Esophagus squamous epithelium (tissue), 5 donors: Measurements from ENCODE around the gene SLC41A3. TPM values are rescaled to one million over a fixed set of nuclear protein-coding genes. Genes with fewer than 3 reads are reported as not detected.

Experiments used
- DNase-seq: peaks from one replicate; lab custom pipeline; 2025; lab: John Stamatoyannopoulos, UW
- H3K27ac ChIP-seq, 4 donors: fragments of 200-600 bp; sonication (generic); one replicate each; pipeline ENCODE4 v1.5.1; 2016 to 2019; ENCODE audit warnings: mild to moderate bottlenecking in 1 of 4
- H3K27me3 ChIP-seq, 4 donors: fragments of 200-600 bp; sonication (generic); 1 replicate in 3 of 4; 2 replicates in 1 of 4; pipeline versions ENCODE4 v1.5.1 to v1.6.0; 2017 to 2021; ENCODE audit warnings: antibody characterized with exemption in 1 of 4
- H3K36me3 ChIP-seq, 3 donors: fragments of 200-600 bp; sonication (generic); one replicate each; pipeline ENCODE4 v1.5.1; 2016 to 2019
- H3K4me1 ChIP-seq, 3 donors: fragments of 200-600 bp; sonication (generic); one replicate each; pipeline ENCODE4 v1.5.1; 2017 to 2019
- H3K4me3 ChIP-seq, 4 donors: fragments of 200-600 bp; sonication (generic); 1 replicate in 3 of 4; 2 replicates in 1 of 4; pipeline ENCODE4 v1.5.1; 2016 to 2019; ENCODE audit warnings: mild to moderate bottlenecking in 2 of 4, moderate library complexity in 1 of 4
- H3K9me3 ChIP-seq, 3 donors: fragments of 200-600 bp; sonication (generic); one replicate each; pipeline ENCODE4 v1.5.1; 2016 to 2019
- POLR2A ChIP-seq, 4 donors: fragments of 450-650 bp; IDR thresholded peaks; one replicate each; pipeline ENCODE4 v1.6.1; 2017; ENCODE audit warnings: antibody characterized with exemption in 4 of 4, mild to moderate bottlenecking in 4 of 4, moderate library complexity in 3 of 4
- WGBS, 2 donors: methylation state at CpG; one replicate each; pipeline ENCODE4 v1.1.5; 2018; 5-methylcytosine and 5-hydroxymethylcytosine counted together
- intact Hi-C: fragments of 100-400 bp; cut with DNase I; formaldehyde crosslinking; loops from one replicate; pipeline ENCODE4 v1.15.0; 2022
- total RNA-seq, 4 donors: library from RNA; depleted of rRNA; stranded (reverse); fragments of >200 nt; gene quantifications; one replicate each; pipeline ENCODE4 v1.1.0, GENCODE V29; 2016
- TF ChIP-seq, protein P1 (sequence below), 6 experiments: fragments of 450-650 bp in 4 of 6; fragments of 200-600 bp in 2 of 6; sonication (generic) in 2 of 6; IDR thresholded peaks; one replicate each; pipeline ENCODE4 v1.5.1; 2016 to 2019; ENCODE audit warnings: antibody characterized with exemption in 6 of 6, mild to moderate bottlenecking in 4 of 6, moderate library complexity in 4 of 6
- donor health status: DM: yes; HTN: yes; CAD: no.

Gene SLC41A3
- total RNA-seq, 4 donors from 2014 or later, result 17.7 to 46.5 (median 20.4) TPM

DNA sequence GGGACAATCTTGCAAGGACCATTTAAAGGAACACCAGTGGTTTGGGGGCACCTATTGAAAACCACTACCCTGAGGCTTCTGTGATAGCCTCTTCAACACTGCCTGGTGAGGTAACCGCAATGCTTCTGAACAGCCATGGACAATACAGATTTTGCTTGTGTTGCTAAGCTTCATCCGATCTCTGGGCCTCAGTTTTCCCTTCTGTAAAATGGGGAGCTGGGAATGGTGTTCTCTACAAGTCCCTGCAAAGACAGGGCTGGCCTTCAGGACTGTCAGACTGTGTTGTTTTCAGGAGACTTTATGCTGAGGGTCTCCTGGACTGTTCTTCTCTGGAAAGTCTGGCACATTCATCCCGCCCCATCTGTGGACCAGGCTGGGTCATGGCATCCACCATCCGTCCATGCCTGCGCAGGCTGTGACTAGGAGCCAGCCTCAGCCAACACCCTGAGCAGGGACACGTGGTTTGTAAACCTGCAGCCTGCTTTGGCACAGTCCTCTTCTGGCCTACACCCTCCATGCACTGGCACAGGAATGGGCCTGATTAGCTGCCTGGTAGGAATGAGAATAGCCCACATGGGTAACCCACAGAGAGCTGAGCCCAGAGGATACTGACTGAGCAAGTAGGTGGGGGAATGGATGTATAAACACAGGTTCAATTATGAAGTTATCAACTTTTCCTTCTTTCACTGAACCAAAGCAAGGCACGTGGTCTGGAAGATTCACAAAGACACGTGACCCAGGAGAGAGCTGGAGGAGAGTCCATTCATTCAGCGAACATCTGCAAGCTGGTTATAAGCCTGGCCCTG, 59.7 kb downstream of the SLC41A3 start:
- Histone ChIP-seq H3K4me3 (no peak overlapping the region), H3K36me3 (peaks cover 0 to 76% (median 0%) of the 10 kb centered on the region in 3 donors), H3K27ac (no peak overlapping the region), H3K27me3 (no peaks in the 10 kb centered on the region), H3K9me3 (peaks cover 0 to 10% (median 10%) of the 10 kb centered on the region in 3 donors), H3K4me1 (no peaks in the 10 kb centered on the region)
- no peak for TF ChIP-seq POLR2A (IDR thresholded peaks at IDR 0.05)
- 89 to 98% methylated on average over 3 to 6 of the region's 9 CpGs for WGBS, 2 donors
- intact Hi-C loops, result no loop called here
- no peak for DNase-seq

DNA sequence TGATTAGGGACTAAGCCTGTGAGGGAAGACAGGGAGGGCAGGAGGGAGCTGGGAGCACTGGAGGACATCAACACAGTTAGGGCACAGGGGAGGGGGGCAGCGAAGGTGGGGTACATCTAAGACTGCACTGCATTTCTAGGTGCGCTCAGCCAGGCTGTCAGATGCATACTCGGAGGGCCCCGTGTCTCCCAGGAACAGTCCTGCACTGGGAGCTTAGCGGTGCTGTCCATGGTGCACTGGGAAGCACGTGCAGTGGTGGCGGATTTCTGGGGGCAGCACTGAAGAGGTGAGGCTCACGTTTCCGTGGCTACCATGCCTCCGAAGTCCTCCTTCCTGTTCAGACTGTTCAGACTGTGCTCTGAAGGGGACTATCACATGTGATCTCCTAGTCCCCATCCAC, 60.5 kb downstream of the SLC41A3 start:
- intact Hi-C loops, result no loop called here
- Histone ChIP-seq H3K9me3 (peaks cover 0 to 8% (median 7%) of the 10 kb centered on the region in 3 donors), H3K36me3 (peaks cover 0 to 68% (median 0%) of the 10 kb centered on the region in 3 donors), H3K27ac (no peak overlapping the region), H3K4me3 (no peak overlapping the region), H3K4me1 (no peaks in the 10 kb centered on the region), H3K27me3 (no peaks in the 10 kb centered on the region)
- TF ChIP-seq POLR2A (IDR thresholded peaks at IDR 0.05), result no peak
- TF ChIP-seq, protein P1, sequence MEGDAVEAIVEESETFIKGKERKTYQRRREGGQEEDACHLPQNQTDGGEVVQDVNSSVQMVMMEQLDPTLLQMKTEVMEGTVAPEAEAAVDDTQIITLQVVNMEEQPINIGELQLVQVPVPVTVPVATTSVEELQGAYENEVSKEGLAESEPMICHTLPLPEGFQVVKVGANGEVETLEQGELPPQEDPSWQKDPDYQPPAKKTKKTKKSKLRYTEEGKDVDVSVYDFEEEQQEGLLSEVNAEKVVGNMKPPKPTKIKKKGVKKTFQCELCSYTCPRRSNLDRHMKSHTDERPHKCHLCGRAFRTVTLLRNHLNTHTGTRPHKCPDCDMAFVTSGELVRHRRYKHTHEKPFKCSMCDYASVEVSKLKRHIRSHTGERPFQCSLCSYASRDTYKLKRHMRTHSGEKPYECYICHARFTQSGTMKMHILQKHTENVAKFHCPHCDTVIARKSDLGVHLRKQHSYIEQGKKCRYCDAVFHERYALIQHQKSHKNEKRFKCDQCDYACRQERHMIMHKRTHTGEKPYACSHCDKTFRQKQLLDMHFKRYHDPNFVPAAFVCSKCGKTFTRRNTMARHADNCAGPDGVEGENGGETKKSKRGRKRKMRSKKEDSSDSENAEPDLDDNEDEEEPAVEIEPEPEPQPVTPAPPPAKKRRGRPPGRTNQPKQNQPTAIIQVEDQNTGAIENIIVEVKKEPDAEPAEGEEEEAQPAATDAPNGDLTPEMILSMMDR (IDR thresholded peaks at IDR 0.05), result no peak
- WGBS, 2 donors, result 92 to 94% methylated on average over 7 to 8 of the region's 10 CpGs
- no peak for DNase-seq

DNA sequence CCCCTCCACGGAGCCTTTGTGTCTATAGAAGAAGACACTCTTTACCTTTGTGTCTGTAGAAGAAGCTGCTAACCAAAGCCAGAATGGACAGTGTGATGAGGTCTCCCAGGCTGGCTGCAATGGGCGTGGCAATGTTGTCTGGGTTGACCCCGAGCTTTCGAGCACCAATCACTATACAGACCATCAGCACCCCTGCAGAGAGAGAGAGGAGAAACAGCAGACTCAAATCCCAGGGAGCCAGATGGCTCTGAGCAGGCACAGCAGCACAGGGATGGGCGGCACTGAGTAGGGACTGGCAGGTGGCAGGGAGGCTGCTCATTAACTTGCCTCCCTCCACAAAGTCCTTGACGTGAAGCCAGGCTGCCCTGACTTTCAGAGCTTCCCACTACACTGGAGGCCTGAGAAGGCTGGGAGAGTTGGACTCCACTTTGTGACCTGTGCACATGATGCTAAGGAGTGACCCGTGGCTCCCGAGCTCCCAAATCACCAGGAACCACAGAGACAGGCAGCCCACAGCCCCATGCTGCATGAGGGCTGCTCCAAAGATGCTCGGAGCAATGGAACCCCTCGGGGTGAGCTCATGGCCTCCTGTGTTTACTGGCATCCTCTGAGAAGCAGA, 61.1 kb downstream of the SLC41A3 start:
- no peak for TF ChIP-seq POLR2A (IDR thresholded peaks at IDR 0.05)
- TF ChIP-seq, protein P1 (IDR thresholded peaks at IDR 0.05), result no peak
- Histone ChIP-seq H3K36me3 (peaks cover 0 to 62% (median 0%) of the 10 kb centered on the region in 3 donors), H3K9me3 (peaks cover 0 to 3% (median 1%) of the 10 kb centered on the region in 3 donors), H3K27me3 (no peaks in the 10 kb centered on the region), H3K4me1 (no peaks in the 10 kb centered on the region), H3K27ac (no peak overlapping the region), H3K4me3 (no peak overlapping the region)
- 87 to 94% methylated on average over 5 to 10 of the region's 10 CpGs for WGBS, 2 donors
- intact Hi-C loops, result no loop called here
- no peak for DNase-seq

DNA sequence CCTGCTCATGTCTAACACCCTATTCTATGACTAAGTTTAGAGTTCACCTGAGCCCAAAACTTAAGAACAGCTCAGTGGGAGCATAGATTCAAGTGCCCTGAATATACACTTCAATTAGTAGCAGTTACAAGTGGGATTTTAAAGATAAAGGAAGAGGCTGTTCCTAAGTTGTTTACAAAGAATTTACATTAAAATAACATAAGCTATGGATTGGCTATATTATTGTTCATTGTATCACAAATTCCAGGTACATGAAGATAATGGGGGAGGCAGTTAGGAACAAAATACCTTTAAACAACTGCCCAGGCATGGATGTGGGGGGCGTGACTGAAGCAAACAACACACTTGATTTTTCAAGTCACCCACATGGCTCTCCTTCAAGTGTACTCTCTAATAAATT, 62.2 kb downstream of the SLC41A3 start:
- peaks cover 0 to 59% (median 0%) of the 10 kb centered on the region in 3 donors for H3K36me3 ChIP-seq

DNA sequence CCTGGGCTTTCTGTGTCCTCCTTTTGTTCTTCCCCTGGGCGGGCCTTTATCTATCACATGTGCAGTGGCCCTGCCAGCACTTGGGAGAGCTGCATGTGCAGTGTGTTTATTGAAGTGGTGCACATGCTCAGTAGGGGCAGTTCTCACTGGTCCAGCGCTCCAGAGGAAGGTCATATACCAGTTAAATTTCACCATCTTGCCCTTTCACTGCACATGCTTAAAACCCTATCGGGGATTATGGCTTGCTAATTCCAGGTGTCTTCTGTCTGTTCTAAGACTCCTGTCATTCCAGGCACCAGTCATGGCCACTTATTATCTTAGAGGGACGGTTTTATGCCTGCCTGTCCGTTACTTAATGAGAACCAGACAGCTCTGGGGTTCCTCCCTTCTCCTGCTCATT, 62.7 kb downstream of the SLC41A3 start:
- no peak for DNase-seq

More for the DNA sequence above, 62.2 kb downstream of the SLC41A3 start:
- no peaks in the 10 kb centered on the region for H3K9me3 ChIP-seq
- intact Hi-C loops, result no loop called here
- no peaks in the 10 kb centered on the region for H3K27me3 ChIP-seq
- H3K4me1 ChIP-seq, result no peaks in the 10 kb centered on the region
- no peak overlapping the region for H3K27ac ChIP-seq
- TF ChIP-seq, protein P1 (IDR thresholded peaks at IDR 0.05), result no peak
- no peak for TF ChIP-seq POLR2A (IDR thresholded peaks at IDR 0.05)
- DNase-seq, result no peak
- 91 to 100% methylated on average over 1 of the region's 1 CpG for WGBS, 2 donors
- no peak overlapping the region for H3K4me3 ChIP-seq

More for the DNA sequence above, 62.7 kb downstream of the SLC41A3 start:
- H3K9me3 ChIP-seq, result no peaks in the 10 kb centered on the region
- peaks cover 0 to 62% (median 0%) of the 10 kb centered on the region in 3 donors for H3K36me3 ChIP-seq
- WGBS, 2 donors, result 73 to 94% methylated on average over 5 of the region's 5 CpGs
- no peaks in the 10 kb centered on the region for H3K27me3 ChIP-seq
- no peaks in the 10 kb centered on the region for H3K4me1 ChIP-seq
- H3K27ac ChIP-seq, result no peak overlapping the region
- no peak for TF ChIP-seq POLR2A (IDR thresholded peaks at IDR 0.05)
- TF ChIP-seq, protein P1 (IDR thresholded peaks at IDR 0.05), result no peak
- no peak overlapping the region for H3K4me3 ChIP-seq
- intact Hi-C loops, result no loop called here
